HepG2 (cell line): Measurements from ENCODE around the gene TRIM27. TPM values are rescaled to one million over a fixed set of nuclear protein-coding genes. Genes with fewer than 3 reads are reported as not detected.
A peak's percentile ranks its signal among the peaks of the same experiment; 100 is the strongest.

Experiments
- BRCA1 ChIP-seq: sonication (generic); formaldehyde crosslinking; IDR thresholded peaks from 2 replicates; pipeline ENCODE4 v1.4.0; 2020; ENCODE audit warnings: missing genetic modification reagents
- CHCHD3 ChIP-seq: sonication (generic); formaldehyde crosslinking; IDR thresholded peaks from 2 replicates; pipeline ENCODE4 v1.8.0; 2022; ENCODE audit warnings: mild to moderate bottlenecking, missing genetic modification reagents, moderate library complexity
- ELF3 ChIP-seq: IDR thresholded peaks from 2 replicates; pipeline ENCODE4 v1.6.1; 2016; ENCODE audit warnings: missing genetic modification reagents, missing compliant biosample characterization
- RBM39 ChIP-seq: fragments of 200-400 bp; formaldehyde crosslinking; IDR thresholded peaks from one replicate; pipeline ENCODE4 v1.6.1; 2018; ENCODE audit warnings: antibody characterized with exemption, mild to moderate bottlenecking, low read depth, low read length; ENCODE audit not compliant: poor library complexity, severe bottlenecking
- RERE ChIP-seq: IDR thresholded peaks from 2 replicates; pipeline ENCODE4 v1.6.1; 2016; ENCODE audit warnings: low read depth, missing genetic modification reagents, missing compliant biosample characterization
- TIGD3 ChIP-seq: sonication (generic); formaldehyde crosslinking; IDR thresholded peaks from 2 replicates; pipeline ENCODE4 v1.5.1; 2020; ENCODE audit warnings: mild to moderate bottlenecking, missing genetic modification reagents, borderline replicate concordance
- ZBTB4 ChIP-seq: sonication (generic); formaldehyde crosslinking; IDR thresholded peaks from 2 replicates; pipeline ENCODE4 v1.4.0; 2020; ENCODE audit warnings: missing genetic modification reagents, mild to moderate bottlenecking, borderline replicate concordance
- ZNF224 ChIP-seq: sonication (generic); formaldehyde crosslinking; IDR thresholded peaks from 2 replicates; pipeline ENCODE4 v1.5.0; 2020; ENCODE audit warnings: mild to moderate bottlenecking, missing genetic modification reagents
- ZNF256 ChIP-seq: sonication (generic); formaldehyde crosslinking; conservative IDR thresholded peaks from 2 replicates; pipeline ENCODE4 v1.4.0; 2020; ENCODE audit warnings: missing genetic modification reagents
- ZNF350 ChIP-seq: sonication (generic); formaldehyde crosslinking; IDR thresholded peaks from 2 replicates; pipeline ENCODE4 v1.4.0; 2020; ENCODE audit warnings: mild to moderate bottlenecking, low read depth, missing genetic modification reagents, borderline replicate concordance
- ZNF44 ChIP-seq: sonication (generic); formaldehyde crosslinking; IDR thresholded peaks from 2 replicates; pipeline ENCODE4 v1.5.1; 2020; ENCODE audit warnings: mild to moderate bottlenecking, missing genetic modification reagents
- ZNF740 ChIP-seq: sonication (generic); formaldehyde crosslinking; IDR thresholded peaks from 2 replicates; pipeline ENCODE4 v1.4.0; 2020; ENCODE audit warnings: missing genetic modification reagents
- ZNF883 ChIP-seq: sonication (generic); formaldehyde crosslinking; IDR thresholded peaks from 2 replicates; pipeline ENCODE4 v1.5.1; 2020; ENCODE audit warnings: mild to moderate bottlenecking, missing genetic modification reagents; ENCODE audit errors: not compliant biosample characterization
- polyA plus RNA-seq, 8 experiments: library from polyadenylated mRNA; depleted of rRNA in 3 of 8; stranded (reverse) in 7 of 8; unstranded in 1 of 8; fragments of >200 nt; fragmentation: Illumina TruSeq in 4 of 8; extraction: Trizol in 4 of 8; gene quantifications; 2 replicates each; pipeline versions ENCODE4 v1.2.1 to v1.2.3, GENCODE V29; 2011 to 2016; ENCODE audit warnings: low read depth in 4 of 8, missing spikeins in 1 of 8, mixed read lengths in 1 of 8; ENCODE audit not compliant: insufficient read depth in 1 of 8
- total RNA-seq, 5 experiments: library from RNA; depleted of rRNA; stranded (reverse); fragments of >200 nt; fragmentation: Illumina TruSeq; extraction: Trizol; gene quantifications; 2 replicates each; pipeline ENCODE4 v1.2.3, GENCODE V29; 2016; ENCODE audit warnings: low read depth in 1 of 5

Gene TRIM27
- total and polyA plus RNA-seq, 2 of the 13 experiments (the other 11 are each of a cell fraction or from before 2014, with no cell fraction given) = 88.6 to 112 TPM

GRCh38 chr6:28866205-28867085 lies 57.3 kb downstream of the TRIM27 start (continued):
- TF ChIP-seq ZNF44 (CRISPR knock-in tag) = peak; percentile 60; the same call in 1 of the 2 replicates
- TF ChIP-seq BRCA1 (CRISPR knock-in tag) = peak; percentile 80; the same call in 1 of the 2 replicates
- peak; percentile 33 for TF ChIP-seq ELF3 (CRISPR knock-in tag)
- peak; percentile 48 for TF ChIP-seq RBM39
- TF ChIP-seq TIGD3 = peak; percentile 78; the same call in 1 of the 2 replicates
- TF ChIP-seq ZBTB4 (CRISPR knock-in tag) = peak; percentile 83; the same call in 1 of the 2 replicates
- TF ChIP-seq ZNF350 (CRISPR knock-in tag) = peak; percentile 85
- TF ChIP-seq ZNF740 = peak; percentile 57; the same call in 1 of the 2 replicates
- peak; percentile 93 for TF ChIP-seq ZNF883
- peak; percentile 89 for TF ChIP-seq ZNF256 (CRISPR knock-in tag)
- peak; percentile 83; the same call in 1 of the 2 replicates for TF ChIP-seq ZNF224 (CRISPR knock-in tag)
- TF ChIP-seq CHCHD3 = peak; percentile 91; the same call in 1 of the 2 replicates
- peak; percentile 47; the same call in 1 of the 2 replicates for TF ChIP-seq RERE (CRISPR knock-in tag)
